H1 (cell line): ENCODE data around the gene RHBDF1. TPM values are rescaled to one million over a fixed set of nuclear protein-coding genes. Genes with fewer than 3 reads are reported as not detected.

Experiments used
- CBX8 ChIP-seq: fragments of 300-800, 300-1000 bp; sonication (generic); IDR thresholded peaks from 2 replicates; pipeline ENCODE4 v1.7.1; 2016; ENCODE audit warnings: low read depth, low read length, borderline replicate concordance
- HDAC6 ChIP-seq: IDR thresholded peaks from one replicate; pipeline ENCODE4 v1.7.1; 2012; ENCODE audit warnings: low read depth, mild to moderate bottlenecking, inconsistent platforms, low read length, moderate library complexity
- POU5F1 ChIP-seq: IDR thresholded peaks from 2 replicates; pipeline ENCODE4 v1.6.1; 2011; ENCODE audit warnings: low read depth, mild to moderate bottlenecking, low read length, moderate library complexity
- SUZ12 ChIP-seq: fragments of 200-600 bp; sonication (generic); IDR thresholded peaks from 2 replicates; pipeline ENCODE4 v1.6.1; 2012; ENCODE audit warnings: mild to moderate bottlenecking, inconsistent platforms, low read length, moderate library complexity, mixed read lengths
- TAF7 ChIP-seq: optimal IDR thresholded peaks from 2 replicates; pipeline ENCODE3; 2011; ENCODE audit warnings: low read depth, mild to moderate bottlenecking, inconsistent platforms, low read length, moderate library complexity, borderline replicate concordance
- polyA plus RNA-seq, 7 experiments: library from polyadenylated mRNA; depleted of rRNA in 3 of 7; stranded (reverse) in 5 of 7; unstranded in 2 of 7; fragments of >200 nt in 5 of 7; fragments of 200-250 nt in 2 of 7; gene quantifications; 1 replicate in 5 of 7; 2 replicates in 1 of 7; 4 replicates in 1 of 7; pipeline versions ENCODE4 v1.2.1 to v1.2.3, GENCODE V29; 2011 to 2013; ENCODE audit warnings: missing spikeins in 2 of 7, mixed read lengths in 2 of 7
- total RNA-seq: library from RNA; stranded (reverse); fragmentation: NEBNext Ultra II Directional; extraction: Animal tissue kit (Norgen Biotek cat#: 25700); gene quantifications from 2 replicates; pipeline ENCODE4 v1.2.1, GENCODE V29; 2021
- TF ChIP-seq, protein P1 (sequence below), 3 experiments: IDR thresholded peaks; 1 replicate in 2 of 3; 2 replicates in 1 of 3; pipeline versions ENCODE4 v1.5.1 to v1.6.1; 2011; ENCODE audit warnings: low read length in 3 of 3, mild to moderate bottlenecking in 3 of 3, inconsistent platforms in 2 of 3, low read depth in 1 of 3, moderate library complexity in 1 of 3; ENCODE audit not compliant: insufficient read depth in 1 of 3; ENCODE audit errors: control extremely low read depth in 1 of 3
- TF ChIP-seq, protein P2 (sequence below): IDR thresholded peaks from 2 replicates; pipeline ENCODE4 v1.6.1; 2011; ENCODE audit warnings: low read depth, mild to moderate bottlenecking, low read length; ENCODE audit not compliant: insufficient read depth
- TF ChIP-seq, protein P3 (sequence below): IDR thresholded peaks from 2 replicates; pipeline ENCODE4 v1.6.1; 2012; ENCODE audit warnings: inconsistent platforms
- TF ChIP-seq, protein P4 (sequence below): IDR thresholded peaks from 2 replicates; pipeline ENCODE4 v1.6.1; 2012; ENCODE audit warnings: low read length, inconsistent platforms

RHBDF1 gene
- total and polyA plus RNA-seq, 2 of the 8 experiments (the other 6 are each of a cell fraction or from before 2014, with no cell fraction given): 37.4 to 51.6 TPM

DNA sequence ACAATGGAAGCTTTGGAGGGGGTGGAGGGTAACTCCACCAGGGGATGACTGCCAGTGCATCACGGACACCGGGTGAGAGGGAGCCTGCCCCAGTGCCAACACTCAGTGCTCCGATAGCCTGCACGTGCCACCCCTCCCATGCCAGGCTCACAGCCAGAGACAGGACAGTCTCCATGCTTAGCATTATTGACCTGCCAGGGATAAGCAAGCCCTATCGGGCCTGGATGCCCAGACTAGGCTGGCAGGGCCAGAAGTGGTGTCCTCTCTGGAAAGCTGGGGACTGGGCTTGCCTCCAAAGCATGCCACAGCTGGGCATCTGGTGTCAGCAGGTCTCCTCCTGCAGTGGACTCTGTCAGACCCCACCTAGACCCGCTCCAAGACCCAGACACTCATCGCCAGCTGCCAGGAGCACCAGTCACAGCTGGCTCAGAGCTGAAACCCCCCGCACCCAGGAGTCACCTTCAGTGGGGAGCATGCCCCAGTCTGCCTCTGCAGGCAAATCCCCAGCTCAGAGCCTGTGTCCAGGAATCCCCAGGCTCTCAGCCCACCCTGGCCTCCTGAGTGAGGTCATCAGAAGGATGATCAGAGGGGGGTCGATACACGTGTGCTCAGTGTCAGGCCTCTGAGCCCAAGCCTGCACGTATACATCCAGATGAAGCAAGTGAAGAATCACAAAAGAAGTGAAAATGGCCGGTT is 1.8 kb upstream of the RHBDF1 start (continued):
- TF ChIP-seq, protein P1, sequence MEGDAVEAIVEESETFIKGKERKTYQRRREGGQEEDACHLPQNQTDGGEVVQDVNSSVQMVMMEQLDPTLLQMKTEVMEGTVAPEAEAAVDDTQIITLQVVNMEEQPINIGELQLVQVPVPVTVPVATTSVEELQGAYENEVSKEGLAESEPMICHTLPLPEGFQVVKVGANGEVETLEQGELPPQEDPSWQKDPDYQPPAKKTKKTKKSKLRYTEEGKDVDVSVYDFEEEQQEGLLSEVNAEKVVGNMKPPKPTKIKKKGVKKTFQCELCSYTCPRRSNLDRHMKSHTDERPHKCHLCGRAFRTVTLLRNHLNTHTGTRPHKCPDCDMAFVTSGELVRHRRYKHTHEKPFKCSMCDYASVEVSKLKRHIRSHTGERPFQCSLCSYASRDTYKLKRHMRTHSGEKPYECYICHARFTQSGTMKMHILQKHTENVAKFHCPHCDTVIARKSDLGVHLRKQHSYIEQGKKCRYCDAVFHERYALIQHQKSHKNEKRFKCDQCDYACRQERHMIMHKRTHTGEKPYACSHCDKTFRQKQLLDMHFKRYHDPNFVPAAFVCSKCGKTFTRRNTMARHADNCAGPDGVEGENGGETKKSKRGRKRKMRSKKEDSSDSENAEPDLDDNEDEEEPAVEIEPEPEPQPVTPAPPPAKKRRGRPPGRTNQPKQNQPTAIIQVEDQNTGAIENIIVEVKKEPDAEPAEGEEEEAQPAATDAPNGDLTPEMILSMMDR (IDR thresholded peaks at IDR 0.05; ENCODE audit: control extremely low read depth in 1 of 3, insufficient read depth in 1 of 3, low read depth in 1 of 3, low read length in 3 of 3): no peak
- TF ChIP-seq POU5F1: no peak
- TF ChIP-seq, protein P2, sequence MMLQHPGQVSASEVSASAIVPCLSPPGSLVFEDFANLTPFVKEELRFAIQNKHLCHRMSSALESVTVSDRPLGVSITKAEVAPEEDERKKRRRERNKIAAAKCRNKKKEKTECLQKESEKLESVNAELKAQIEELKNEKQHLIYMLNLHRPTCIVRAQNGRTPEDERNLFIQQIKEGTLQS: no peak
- TF ChIP-seq, protein P3, sequence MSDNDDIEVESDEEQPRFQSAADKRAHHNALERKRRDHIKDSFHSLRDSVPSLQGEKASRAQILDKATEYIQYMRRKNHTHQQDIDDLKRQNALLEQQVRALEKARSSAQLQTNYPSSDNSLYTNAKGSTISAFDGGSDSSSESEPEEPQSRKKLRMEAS: no peak
- TF ChIP-seq TAF7: no peak
- TF ChIP-seq, protein P4, sequence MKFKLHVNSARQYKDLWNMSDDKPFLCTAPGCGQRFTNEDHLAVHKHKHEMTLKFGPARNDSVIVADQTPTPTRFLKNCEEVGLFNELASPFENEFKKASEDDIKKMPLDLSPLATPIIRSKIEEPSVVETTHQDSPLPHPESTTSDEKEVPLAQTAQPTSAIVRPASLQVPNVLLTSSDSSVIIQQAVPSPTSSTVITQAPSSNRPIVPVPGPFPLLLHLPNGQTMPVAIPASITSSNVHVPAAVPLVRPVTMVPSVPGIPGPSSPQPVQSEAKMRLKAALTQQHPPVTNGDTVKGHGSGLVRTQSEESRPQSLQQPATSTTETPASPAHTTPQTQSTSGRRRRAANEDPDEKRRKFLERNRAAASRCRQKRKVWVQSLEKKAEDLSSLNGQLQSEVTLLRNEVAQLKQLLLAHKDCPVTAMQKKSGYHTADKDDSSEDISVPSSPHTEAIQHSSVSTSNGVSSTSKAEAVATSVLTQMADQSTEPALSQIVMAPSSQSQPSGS: no peak
- TF ChIP-seq SUZ12: no peak
- no peak for TF ChIP-seq HDAC6
- no peak for TF ChIP-seq CBX8
